IPS DF 4.7 (cell line): ENCODE data around the gene ADGRF3.
"Not testable (repeated sequence)": the region's sequence is repeated elsewhere in the genome, so short reads cannot be mapped to it uniquely, and the experiment has no call there.

Experiments
- DNase-seq: peaks from one replicate; pipeline ENCODE4 v3.0.0-alpha.2; 2013; ENCODE audit warnings: low spot score; ENCODE audit errors: extremely low read depth

The ADGRF3 gene

DNA sequence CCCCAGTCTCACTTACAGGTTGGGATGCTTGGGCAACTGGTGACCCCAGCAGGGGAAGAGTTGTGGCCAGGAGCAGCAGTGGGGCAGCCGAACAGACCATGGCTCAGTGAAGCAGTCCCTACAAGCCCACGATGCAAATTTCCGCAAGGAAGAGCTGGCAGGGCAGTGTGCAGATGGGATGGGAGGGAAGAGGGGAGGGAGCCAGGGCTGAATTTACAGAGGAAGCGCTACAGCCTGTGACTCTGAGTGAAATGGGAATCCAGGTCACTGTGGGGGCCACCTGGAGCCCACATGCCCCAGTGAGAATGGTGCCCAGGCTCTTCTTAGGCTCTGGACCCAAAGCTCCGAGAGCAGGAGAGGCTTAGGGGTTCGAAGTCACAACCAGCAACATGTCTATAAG is 27.6 kb downstream of the ADGRF3 start:
- no peak for DNase-seq

DNA sequence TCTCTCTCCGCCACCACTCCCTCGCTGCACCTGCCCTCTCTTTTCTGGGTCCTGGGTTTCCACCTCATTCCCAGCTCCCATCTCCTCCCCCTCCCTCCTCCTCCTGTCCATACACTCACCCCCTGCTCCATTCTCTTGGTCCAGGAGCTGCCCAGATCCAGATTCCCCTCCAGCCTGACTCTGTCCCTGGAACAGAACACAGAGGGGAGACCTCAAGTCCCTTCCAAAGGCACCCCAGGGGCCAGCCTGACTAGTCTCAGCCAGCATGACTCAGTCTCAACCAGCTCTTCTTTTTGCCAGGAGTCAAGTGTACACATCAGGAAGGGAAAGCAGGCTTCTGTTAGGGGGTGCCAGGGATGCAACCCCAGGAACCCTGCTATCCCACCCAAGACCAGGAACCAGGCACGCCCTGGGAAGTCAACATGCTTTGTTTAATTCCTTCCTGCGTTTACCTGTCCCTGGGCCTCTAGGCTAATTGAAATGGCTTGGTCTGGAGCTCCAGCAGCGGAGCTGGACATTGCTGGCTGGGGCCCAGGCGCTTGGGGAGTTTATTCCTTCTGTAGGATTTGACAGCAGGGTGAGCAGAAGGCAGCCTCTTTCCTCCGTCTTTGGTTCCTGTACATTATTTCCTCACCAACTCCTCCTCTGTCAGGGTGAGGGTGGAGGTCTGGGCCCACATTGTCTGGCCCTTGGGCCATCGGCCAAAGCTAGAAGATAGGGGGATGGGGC is 29.0 kb downstream of the ADGRF3 start:
- DNase-seq, result no peak

DNA sequence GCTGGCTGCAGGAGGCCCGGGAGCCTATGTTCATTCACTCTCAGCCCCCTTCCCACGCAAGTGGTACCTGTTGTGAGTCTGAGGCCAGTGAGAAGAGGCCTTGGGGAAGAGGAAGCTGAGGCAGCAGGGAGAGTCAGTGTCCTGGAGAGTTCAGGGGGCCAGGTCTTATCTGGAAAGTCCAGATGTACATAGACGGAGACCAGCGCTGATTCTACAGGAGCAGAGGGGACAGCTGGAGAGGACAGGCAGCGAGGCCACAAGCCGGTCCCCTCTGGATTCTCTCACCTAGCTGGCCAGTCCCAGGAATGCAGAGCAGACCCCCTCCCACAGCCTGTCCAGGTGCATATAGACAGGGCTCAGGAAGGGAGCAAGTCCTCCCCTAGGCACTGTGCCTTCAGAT is 29.7 kb downstream of the ADGRF3 start:
- no peak for DNase-seq

DNA sequence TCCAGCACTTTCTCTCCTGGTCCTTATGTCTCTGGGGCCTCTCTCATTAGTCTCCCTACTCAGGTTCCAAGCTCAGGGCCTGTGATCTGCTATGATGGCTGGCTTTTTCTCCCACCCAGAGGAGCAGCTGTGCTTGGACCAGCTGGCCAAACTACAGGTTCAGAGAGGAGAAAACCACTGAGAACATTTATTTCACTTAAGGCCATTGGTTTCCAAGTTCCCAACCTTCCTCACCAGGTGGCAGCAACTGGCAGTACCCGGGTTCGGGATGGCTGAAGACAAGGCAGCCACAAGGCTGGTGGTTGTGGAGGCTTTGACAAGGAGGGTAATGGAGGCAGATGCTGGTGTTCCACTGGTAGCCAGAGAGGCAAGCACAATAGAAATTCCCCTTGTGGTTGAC is 30.5 kb downstream of the ADGRF3 start:
- DNase-seq, result no peak

DNA sequence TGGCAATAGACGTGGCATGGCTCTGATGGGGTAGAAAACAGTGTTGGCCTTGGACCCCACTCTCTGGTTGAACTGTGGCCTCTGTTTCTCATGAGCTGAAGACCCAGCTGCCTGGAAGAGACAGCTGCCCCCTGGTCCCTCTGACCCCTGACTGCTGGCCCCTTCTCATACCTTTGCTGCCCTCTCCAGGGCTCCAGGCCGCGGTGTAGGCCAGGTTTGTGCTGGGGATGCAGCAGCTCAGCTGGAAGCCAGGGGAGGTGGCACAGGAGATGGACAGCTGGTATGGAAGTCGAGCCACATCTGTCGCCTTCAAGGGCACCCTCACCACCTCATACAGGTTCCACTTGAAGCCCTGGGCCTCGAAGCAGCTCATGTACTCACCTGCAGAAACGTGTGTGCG is 32.3 kb downstream of the ADGRF3 start:
- DNase-seq, result no peak

DNA sequence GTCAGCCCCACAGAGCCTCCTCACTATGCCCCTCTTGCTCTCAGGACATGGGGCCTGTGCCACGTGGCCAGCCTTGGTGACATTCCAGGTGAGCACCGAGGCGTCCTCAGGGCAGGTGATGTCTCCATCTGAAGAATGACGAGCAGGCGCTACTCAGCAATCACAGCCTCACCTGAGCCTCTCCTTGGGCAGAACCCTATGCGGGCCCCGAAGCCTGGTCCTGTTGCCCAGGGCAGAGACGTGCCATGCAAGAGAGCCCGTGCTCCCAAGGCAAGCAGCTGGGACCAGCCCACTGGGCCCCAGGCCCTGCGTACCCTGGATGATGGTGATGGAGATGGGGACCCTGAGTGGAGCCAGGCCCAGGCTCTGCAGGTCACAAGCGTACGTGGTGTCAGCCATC is 33.1 kb downstream of the ADGRF3 start:
- no peak for DNase-seq

DNA sequence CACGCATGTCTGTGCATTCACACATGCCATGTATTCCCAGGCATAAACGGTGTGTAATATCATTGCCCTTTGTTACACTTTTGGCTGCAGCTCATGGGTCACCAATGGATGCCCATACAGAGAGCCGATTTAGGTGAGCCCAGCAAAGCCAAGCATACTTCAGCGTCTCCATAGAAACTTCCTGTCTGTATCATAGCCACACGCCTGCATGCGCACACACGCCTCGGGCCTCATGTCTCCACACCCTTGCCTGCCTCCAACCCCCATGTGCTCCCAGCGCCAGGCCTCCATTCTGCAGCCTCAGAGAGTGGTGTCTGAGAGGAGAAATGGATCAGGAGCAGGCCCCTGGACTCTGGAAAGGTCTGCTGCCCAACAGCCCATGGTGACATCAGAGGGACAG is 34.1 kb downstream of the ADGRF3 start:
- DNase-seq, result no peak

DNA sequence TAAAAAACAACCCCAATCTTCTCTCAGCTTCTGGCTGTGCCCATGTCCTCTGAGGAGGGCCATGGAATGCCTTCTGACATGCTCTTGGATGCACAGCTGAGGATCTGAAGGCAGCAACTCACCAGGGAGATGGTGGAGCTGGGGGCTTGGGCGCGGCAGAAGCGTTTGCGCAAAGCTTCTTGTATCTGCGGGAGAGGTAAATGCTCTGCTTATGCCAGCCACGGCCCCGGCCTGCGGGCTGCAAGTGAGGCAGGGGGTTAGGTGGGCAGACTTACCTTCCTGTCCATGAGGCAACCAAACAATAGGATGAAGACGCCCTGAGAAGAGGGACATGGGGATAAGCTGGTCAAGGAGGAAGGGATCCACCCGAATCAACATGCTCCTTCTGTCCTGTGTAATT is 36.7 kb downstream of the ADGRF3 start:
- no peak for DNase-seq

DNA sequence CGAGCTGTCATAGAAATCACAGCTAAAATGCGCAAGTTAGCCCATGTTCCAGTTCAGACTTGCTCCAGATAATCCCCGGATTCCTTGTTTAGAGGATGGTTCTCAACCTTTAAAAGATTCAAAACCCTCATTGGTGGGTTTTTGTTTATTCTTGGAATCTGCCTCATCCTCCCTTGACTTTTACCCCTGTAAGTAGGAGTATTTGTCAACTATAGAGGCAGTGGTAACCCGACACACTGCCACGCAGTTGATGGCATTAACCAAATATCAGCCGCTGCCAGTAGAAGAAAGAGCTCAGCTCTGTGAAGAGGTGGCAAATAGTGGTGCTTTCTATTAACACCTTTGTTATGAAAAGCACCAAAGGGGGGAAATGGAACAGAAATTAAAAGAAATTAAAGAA is 41.0 kb downstream of the ADGRF3 start:
- DNase-seq, result no peak

DNA sequence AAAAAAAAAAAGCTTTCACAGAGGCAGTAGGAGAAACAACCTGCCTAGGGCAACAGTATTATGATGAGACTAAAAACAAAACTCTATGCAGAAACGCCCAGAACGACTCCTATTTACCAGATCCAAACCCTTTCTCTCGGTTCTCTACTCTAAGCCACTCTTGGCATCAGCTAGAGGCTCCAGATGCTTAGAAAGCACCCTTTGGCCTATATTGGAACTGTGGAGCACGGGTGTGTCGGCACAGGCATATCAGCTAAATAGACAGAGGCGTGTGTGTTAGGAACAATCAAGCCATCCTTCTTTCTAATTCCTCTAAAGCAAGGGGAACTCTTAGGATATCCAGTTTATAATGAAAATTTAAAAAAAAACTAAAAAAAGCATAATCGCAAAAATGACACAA is 41.5 kb downstream of the ADGRF3 start:
- DNase-seq, result not testable (repeated sequence)

DNA sequence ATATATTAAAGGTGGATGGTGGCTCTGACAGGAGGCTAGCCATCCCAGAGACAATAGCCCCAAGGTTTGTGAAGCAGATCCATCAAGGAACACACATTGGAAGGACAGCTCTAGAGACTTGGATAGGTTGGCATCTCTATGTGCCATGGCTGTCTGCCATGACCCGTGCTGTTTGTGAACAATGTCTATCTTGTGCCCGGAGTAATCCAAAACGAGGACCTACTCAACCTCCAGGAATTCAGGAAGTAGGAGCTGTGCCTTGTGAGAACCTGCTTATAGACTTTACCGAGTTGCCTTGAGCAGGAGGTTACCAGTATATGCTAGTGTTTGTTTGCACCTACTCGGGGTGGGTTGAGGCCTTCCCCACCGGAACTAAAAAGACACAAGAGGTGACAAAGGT is 43.7 kb downstream of the ADGRF3 start:
- no peak for DNase-seq

DNA sequence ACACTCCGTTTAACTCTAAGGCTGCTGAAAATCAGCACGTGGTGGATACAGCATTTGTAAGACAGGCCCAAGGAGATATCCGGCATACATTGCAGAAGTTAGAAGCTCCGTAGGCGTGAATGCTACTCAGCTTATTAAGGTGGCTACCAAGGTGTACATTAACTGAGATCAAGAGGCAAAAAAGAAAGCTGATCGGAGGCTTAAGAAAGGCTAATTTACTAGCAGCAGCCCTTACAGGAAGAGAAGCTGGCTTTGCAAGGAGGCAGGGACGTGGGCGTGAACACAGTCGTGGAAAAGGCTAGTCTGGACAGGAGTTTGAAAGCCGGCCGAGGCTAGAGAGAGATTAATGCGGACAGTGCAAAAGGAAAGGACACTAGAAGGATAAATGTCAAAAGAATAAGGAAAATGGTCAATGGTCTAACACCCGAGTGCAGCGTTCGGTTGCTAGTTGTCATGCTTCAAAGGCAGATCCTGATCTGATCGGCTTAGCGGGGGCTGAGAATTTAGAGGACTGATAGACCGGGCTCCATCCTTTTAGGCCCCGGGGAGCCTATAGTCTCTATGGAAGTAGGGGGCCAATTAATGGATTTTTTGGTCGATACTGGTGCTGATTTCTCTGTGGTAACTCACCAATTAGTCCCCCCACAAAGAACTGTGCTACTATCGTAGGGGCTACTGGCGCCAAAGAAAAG is 46.2 kb downstream of the ADGRF3 start:
- no peak for DNase-seq

DNA sequence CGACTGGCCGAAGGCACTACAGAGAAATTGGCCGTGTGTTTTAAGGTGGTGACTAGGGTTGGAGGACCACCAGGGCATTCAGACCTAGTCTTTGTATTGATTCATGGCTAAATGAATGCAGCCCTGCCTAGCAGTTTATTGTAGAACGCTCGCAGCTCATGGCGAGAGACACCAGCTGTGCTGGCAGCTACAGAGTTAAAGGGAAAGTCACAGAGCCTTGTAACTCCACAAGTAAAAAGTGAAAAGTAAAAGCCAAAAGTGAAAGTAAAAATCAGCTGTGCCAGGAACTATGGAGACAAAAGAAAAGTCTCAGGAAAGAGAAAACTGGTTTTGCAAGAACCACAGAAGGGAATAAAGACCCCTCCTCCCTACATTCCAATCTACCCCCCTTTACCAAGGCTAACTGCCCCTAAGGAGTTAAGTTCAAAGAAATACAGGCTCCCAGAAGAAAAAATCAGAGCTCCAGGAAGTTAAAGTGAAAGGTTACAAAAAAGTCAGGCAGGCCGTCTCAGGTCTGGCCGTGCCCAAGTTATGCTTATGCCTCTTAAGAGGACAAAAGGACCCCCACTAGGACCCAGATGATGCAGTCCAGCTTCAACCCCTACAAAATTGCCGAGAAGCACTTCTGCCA is 47.0 kb downstream of the ADGRF3 start:
- no peak for DNase-seq

DNA sequence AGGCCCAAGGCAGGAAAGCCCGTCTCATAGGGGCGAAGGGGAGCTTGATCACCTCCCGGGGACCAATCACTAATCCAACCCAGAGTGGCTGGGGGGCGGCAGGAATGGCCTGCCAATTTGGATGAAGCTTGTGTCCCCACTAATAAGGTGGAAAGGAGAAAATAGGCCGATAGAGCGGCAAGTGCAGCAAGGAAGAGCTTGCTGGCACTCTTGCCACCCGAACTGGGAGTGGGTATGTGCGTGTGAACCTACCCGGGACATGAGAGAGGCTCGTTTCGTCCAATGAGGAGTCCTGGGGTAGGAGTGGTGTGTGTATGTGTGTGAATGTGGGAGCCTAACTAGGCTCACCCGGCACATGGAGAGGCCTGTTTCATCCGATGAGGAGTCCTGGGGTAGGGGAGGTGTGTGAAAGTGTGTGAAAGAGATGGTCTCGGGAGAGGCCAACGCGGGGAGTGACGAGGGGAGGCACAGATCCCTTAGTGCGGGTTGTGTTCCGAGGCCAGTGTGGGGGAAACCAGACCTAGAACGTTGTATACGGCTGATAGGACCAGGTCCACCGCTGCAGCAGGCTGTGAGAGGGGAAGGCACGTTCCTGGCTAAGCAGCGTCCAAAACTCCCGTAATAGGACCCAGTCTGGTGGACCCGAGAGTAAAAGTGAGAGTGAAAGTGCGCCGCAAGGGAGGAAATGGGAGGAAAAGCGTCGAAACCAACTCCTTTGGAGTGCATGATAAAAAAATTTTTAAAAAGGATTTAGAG is 47.8 kb downstream of the ADGRF3 start:
- DNase-seq, result no peak

DNA sequence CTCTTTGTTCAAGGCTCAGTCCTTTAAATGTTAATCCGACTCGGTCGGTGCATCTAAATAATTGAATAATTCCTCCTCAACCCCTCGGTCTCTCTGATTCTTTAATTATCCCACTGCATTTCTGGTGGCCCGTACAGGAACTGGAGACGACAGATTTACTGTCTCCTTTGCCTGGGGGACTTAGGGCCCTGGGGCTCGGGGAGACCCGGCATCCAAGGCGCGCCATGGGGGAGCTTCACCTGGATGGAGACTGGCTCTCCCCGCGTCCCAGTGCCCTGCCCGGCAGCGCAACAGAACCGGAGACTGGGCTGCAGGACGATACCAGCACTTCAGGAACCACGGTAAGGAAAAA is 48.3 kb downstream of the ADGRF3 start:
- no peak for DNase-seq

DNA sequence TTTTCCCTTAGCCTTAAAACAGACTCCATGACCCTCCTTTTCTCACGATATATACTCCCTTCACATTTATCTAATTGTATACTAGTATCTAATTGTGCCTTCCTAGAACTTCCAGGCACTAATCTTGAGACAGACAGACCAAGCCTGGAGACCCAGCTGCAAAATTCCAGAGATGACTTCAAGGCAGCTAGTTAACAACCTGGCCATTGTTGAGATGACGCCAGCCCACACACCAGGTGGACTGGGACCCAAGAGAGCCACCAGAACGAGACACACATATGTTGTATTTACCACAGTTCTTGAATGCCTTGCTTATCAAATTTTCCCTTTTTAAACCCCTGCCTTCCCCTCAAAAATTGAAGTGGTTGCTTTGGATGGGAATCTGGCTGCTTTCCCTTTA is 49.5 kb downstream of the ADGRF3 start:
- no peak for DNase-seq

DNA sequence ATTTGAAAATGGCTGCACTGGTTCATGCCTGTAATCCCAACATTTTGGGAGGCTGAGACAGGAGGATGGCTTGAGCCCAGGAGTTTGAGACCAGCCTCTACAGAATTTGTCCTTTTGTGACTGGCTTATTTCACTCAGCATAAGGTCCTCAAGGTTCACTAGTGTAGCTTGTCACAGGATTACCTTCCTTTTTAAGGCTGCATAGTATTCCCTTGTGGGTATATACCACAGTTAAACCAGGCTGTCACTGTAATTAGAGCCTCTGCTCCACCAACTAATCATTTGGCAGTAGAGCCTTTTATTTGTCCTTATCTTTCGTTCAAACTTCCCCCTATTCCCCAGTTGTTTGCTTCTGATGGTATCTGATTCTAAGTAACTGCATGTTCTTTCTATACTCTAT is 51.1 kb downstream of the ADGRF3 start:
- DNase-seq, result no peak

DNA sequence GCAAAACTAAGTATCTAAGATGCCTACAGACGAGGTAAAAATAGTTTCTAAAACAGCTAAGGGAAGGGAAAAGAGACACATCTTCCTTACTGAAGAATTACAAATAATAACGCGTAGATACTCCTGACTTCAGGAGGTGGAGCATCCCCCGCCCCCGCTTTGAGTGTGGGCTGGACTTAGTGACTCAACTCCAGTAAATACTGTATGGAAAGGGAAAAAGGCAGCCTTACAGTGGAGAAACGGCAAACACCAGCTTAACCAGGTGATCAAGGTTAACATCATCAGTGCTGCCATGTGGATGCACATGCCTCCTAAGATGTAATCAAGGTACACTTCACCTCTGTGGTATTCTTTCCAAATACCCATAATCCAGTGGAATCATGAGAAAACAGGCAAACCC is 53.9 kb downstream of the ADGRF3 start:
- DNase-seq, result no peak

DNA sequence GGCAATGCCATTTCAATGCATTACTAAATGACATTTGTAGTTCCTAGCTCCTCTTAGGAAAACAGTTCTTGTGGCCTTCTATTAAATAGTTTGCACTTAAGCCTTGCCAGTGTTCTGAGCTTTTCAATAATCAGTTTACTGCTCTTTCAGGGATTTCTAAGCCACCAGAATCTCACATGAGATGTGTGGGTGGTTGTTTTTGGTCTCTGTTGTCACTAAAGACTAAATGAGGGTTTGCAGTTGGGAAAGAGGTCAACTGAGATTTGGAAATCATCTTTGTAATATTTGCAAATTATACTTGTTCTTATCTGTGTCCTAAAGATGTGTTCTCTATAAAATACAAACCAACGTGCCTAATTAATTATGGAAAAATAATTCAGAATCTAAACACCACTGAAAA is 56.6 kb downstream of the ADGRF3 start:
- DNase-seq, result no peak

DNA sequence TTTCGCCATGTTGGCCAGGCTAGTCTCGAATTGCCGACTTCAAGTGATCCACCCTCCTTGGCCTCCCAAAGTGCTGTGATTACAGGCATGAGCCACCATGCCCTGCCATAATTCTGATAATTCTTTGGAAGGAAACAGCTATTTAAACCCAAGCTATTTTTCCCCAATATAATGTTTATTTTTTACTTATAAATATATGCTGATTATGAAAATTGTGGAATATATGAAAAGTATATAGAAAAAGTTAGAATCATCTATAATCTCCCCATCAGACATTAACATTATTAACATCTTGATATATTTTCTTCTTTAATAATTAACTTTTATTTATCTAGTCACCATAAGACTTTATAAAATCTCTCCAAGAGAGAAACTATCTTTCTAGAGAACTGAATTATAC is 60.7 kb downstream of the ADGRF3 start:
- no peak for DNase-seq

DNA sequence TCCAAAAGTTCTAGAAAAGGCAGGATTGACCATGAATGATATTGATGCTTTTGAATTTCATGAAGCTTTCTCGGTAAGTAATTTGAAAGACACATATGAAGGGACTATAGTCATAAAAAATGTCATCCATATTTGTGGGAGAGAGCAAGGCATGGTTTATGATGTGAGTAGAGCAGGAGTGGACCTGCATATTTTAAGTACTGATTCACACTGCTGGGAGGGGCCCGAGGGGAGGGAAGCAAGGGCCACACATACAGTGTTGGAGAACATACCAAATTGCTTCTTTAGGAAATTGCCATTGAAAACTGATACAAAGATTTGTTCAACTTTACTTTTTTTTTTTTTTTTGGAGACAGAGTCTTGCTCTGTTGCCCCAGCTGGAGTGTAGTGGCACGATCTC is 62.5 kb downstream of the ADGRF3 start:
- no peak for DNase-seq

DNA sequence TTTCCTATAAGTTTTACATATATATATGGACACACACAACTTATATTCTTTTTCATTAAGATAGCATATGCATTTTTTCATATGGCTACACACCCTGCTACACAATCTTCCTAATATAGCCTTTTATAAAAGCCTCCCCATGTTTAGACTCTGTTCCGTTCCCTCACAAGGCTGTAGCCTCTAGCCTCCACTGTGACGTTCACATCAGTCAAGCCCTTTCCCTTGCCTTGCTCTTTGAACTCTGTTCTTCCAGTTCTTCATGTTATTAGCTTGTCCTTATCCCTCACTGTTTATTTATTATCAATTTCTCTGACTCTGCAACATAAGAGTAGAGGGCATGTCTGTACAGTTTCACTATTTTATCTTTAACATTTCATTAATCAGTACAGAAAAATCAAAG is 63.0 kb downstream of the ADGRF3 start:
- no peak for DNase-seq
